GM18505 (cell line): ENCODE measurements around the gene SMIM11.

Experiments
- ATAC-seq: cut with Tn5 transposase; IDR thresholded peaks from one replicate; pipeline ENCODE4 v1.9.1; 2021; ENCODE audit not compliant: unreplicated experiment
- POLR2A ChIP-seq: IDR thresholded peaks from 4 replicates; pipeline ENCODE4 v1.6.1; 2011; ENCODE audit warnings: borderline replicate concordance; ENCODE audit not compliant: insufficient read depth, insufficient read length; ENCODE audit errors: extremely low read depth

The SMIM11 gene

GRCh38 chr21:34345091-34345871, 30.0 kb upstream of the SMIM11 start:
- ATAC-seq: no peak
- TF ChIP-seq POLR2A: no peak

GRCh38 chr21:34345892-34346291, 29.4 kb upstream of the SMIM11 start:
- TF ChIP-seq POLR2A: no peak
- ATAC-seq: no peak

GRCh38 chr21:34348890-34349519, 26.3 kb upstream of the SMIM11 start:
- no peak for TF ChIP-seq POLR2A
- no peak for ATAC-seq

GRCh38 chr21:34351786-34352241, 23.5 kb upstream of the SMIM11 start:
- ATAC-seq: no peak
- no peak for TF ChIP-seq POLR2A

- ATAC-seq: no peak
- no peak for TF ChIP-seq POLR2A
Observed at GRCh38 chr21:34352556-34352955, 22.8 kb upstream of the SMIM11 start.

GRCh38 chr21:34353182-34353581, 22.1 kb upstream of the SMIM11 start:
- no peak for TF ChIP-seq POLR2A
- no peak for ATAC-seq

- no peak for TF ChIP-seq POLR2A
- ATAC-seq: no peak
Observed at GRCh38 chr21:34354836-34355235, 20.5 kb upstream of the SMIM11 start.

- ATAC-seq: no peak
- TF ChIP-seq POLR2A: no peak
Observed at GRCh38 chr21:34355570-34355969, 19.7 kb upstream of the SMIM11 start.

- no peak for TF ChIP-seq POLR2A
- ATAC-seq: no peak
Observed at GRCh38 chr21:34357889-34358288, 17.4 kb upstream of the SMIM11 start.

GRCh38 chr21:34358866-34359265, 16.4 kb upstream of the SMIM11 start:
- ATAC-seq: no peak
- no peak for TF ChIP-seq POLR2A

- no peak for ATAC-seq
- TF ChIP-seq POLR2A: no peak
Observed at GRCh38 chr21:34360488-34361241, 14.6 kb upstream of the SMIM11 start.

GRCh38 chr21:34362136-34362444, 13.2 kb upstream of the SMIM11 start:
- TF ChIP-seq POLR2A: no peak
- no peak for ATAC-seq

GRCh38 chr21:34362670-34363069, 12.6 kb upstream of the SMIM11 start:
- no peak for ATAC-seq
- TF ChIP-seq POLR2A: no peak

GRCh38 chr21:34363733-34364132, 11.6 kb upstream of the SMIM11 start, which contains the start of gene KCNE2:
TSS of gene KCNE2 (plus strand) at chr21:34364006. CDS start at chr21:34370479, 6,473 bp downstream.
- no peak for ATAC-seq
- TF ChIP-seq POLR2A: no peak
